Nephron progenitor cell (in vitro differentiated cells): ENCODE data around the gene PLCD1.

Source experiments
- DNase-seq: peaks from one replicate; pipeline ENCODE4 v3.0.0; 2021
- H3K27ac Mint-ChIP-seq: 2 replicates; pipeline ENCODE4 v1.8.0; 2021; ENCODE audit warnings: mild to moderate bottlenecking, moderate library complexity, mixed read lengths
- H3K27me3 Mint-ChIP-seq: 2 replicates; pipeline ENCODE4 v1.8.0; 2021; ENCODE audit warnings: mild to moderate bottlenecking, low read depth, mixed read lengths; ENCODE audit not compliant: poor library complexity
- H3K36me3 Mint-ChIP-seq: 2 replicates; pipeline ENCODE4 v1.8.0; 2021; ENCODE audit warnings: low read depth, mixed read lengths
- H3K4me1 Mint-ChIP-seq: 2 replicates; pipeline ENCODE4 v1.8.0; 2021; ENCODE audit warnings: mixed read lengths
- H3K4me3 Mint-ChIP-seq: 2 replicates; pipeline ENCODE4 v1.8.0; 2021; ENCODE audit warnings: mild to moderate bottlenecking, moderate library complexity, mixed read lengths
- H3K9me3 Mint-ChIP-seq: 2 replicates; pipeline ENCODE4 v1.8.0; 2021; ENCODE audit warnings: mild to moderate bottlenecking, moderate library complexity, mixed read lengths
- CTCF ChIP-seq: fragments of 200-600 bp; sonication (generic); IDR thresholded peaks from 2 replicates; pipeline ENCODE4 v1.5.0; 2021; ENCODE audit warnings: antibody characterized with exemption

PLCD1 gene

GRCh38 chr3:38008191-38008701 lies 21.2 kb downstream of the PLCD1 start:
- no peak overlapping the region for H3K27ac Mint-ChIP-seq
- H3K27me3 Mint-ChIP-seq: peaks cover 3% of the 10 kb centered on the region
- H3K9me3 Mint-ChIP-seq: no peaks in the 10 kb centered on the region
- DNase-seq: no peak
- no peak overlapping the region for H3K4me3 Mint-ChIP-seq
- peaks cover 11% of the 10 kb centered on the region for H3K4me1 Mint-ChIP-seq
- peaks cover 12% of the 10 kb centered on the region for H3K36me3 Mint-ChIP-seq
- TF ChIP-seq CTCF: no peak

GRCh38 chr3:38007754-38008090 lies 21.7 kb downstream of the PLCD1 start:
- no peak for TF ChIP-seq CTCF
- no peak overlapping the region for H3K4me3 Mint-ChIP-seq
- H3K27ac Mint-ChIP-seq: no peak overlapping the region
- H3K36me3 Mint-ChIP-seq: peaks cover 12% of the 10 kb centered on the region
- no peaks in the 10 kb centered on the region for H3K9me3 Mint-ChIP-seq
- peaks cover 16% of the 10 kb centered on the region for H3K4me1 Mint-ChIP-seq
- H3K27me3 Mint-ChIP-seq: peaks cover 3% of the 10 kb centered on the region
- no peak for DNase-seq

- TF ChIP-seq CTCF: no peak
- H3K36me3 Mint-ChIP-seq: peaks cover 12% of the 10 kb centered on the region
- H3K27me3 Mint-ChIP-seq: peaks cover 3% of the 10 kb centered on the region
- H3K4me3 Mint-ChIP-seq: no peak overlapping the region
- H3K9me3 Mint-ChIP-seq: no peaks in the 10 kb centered on the region
- no peak for DNase-seq
- no peak overlapping the region for H3K27ac Mint-ChIP-seq
- peaks cover 16% of the 10 kb centered on the region for H3K4me1 Mint-ChIP-seq
These were observed 22.9 kb downstream of the PLCD1 start for GRCh38 chr3:38006445-38006995.

- Mint-ChIP-seq H3K36me3 (peaks cover 12% of the 10 kb centered on the region), H3K4me1 (peaks cover 16% of the 10 kb centered on the region), H3K9me3 (no peaks in the 10 kb centered on the region), H3K4me3 (no peak overlapping the region), H3K27ac (no peak overlapping the region), H3K27me3 (peaks cover 3% of the 10 kb centered on the region)
- no peak for TF ChIP-seq CTCF
- no peak for DNase-seq
These were observed 23.4 kb downstream of the PLCD1 start for GRCh38 chr3:38006031-38006430.

GRCh38 chr3:38005076-38006020 lies 24.1 kb downstream of the PLCD1 start:
- DNase-seq: no peak
- H3K27ac Mint-ChIP-seq: no peak overlapping the region

More at GRCh38 chr3:38005076-38006020, 24.1 kb downstream of the PLCD1 start:
- no peaks in the 10 kb centered on the region for H3K9me3 Mint-ChIP-seq
- H3K4me1 Mint-ChIP-seq: peaks cover 19% of the 10 kb centered on the region
- H3K4me3 Mint-ChIP-seq: no peak overlapping the region
- TF ChIP-seq CTCF: no peak
- peaks cover 3% of the 10 kb centered on the region for H3K27me3 Mint-ChIP-seq
- peaks cover 12% of the 10 kb centered on the region for H3K36me3 Mint-ChIP-seq
